GM19397 (cell line): ENCODE results near the gene VMP1.
A peak's percentile ranks its signal among the peaks of the same experiment; 100 is the strongest.

ENCODE experiments used
- ATAC-seq: cut with Tn5 transposase; IDR thresholded peaks from one replicate; pipeline ENCODE4 v1.9.1; 2021; ENCODE audit warnings: mild to moderate bottlenecking, moderate library complexity; ENCODE audit not compliant: unreplicated experiment

Gene VMP1

DNA sequence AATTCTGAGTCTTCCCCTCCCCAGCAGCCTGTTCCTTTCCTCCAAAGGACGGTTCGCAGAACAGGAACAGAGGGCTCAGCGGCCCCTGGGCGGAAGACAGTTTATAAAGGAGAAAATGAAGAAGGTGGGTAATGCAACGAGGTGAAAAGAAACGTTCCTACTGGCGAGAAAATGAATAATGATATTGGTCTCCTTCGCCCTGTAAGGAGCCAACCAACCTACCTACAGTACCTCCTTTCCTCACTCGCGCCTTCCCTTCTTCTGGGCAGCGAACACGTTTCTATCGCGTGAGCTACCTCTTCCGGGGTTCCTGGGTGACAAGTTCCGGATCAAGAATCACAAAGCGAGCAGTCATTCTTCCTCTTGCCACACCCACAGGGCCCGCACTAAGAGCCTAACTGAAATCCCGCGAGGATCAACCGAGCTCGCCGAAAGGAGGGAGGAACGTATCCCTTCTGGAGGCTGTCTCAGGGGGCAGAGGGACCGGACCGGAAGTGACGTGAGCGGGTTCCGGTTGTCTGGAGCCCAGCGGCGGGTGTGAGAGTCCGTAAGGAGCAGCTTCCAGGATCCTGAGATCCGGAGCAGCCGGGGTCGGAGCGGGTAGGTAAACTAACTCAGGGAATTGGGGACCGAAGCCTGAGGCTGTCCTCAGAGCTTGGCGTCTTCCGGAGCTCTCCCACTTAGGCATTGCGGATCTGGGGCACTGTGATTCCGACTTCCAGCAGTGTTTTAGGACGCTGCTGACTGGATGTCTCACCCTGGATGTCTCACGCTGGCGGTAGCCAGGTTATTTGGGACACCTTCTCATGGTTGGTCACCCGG is at the start of gene VMP1, which contains the start of gene PTRH2:
Gene VMP1, plus strand, starts transcription at position 506 of the 822 bp plus-strand sequence. CDS start 23,793 bp downstream, outside the sequence.
Gene PTRH2, minus strand, starts transcription at position 282 of the 822 bp plus-strand sequence. CDS start 9,452 bp downstream, outside the sequence.
- peak; percentile 96 for ATAC-seq

DNA sequence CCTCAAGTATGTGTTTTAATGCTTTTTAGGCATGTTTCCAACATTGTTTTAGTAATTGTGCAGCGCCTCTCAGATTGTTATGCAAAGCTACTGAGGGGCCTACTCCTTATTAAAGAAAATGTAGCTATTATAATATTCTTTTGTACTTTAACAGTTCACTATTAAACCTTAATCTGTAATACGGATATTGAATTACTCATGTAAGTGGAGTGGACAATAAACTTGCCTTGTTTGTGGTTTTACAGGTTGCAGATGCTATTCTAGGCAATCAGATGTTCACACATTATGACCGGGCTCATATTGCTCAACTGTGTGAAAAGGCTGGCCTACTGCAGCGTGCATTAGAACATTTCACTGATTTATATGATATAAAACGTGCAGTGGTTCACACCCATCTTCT is 41.2 kb upstream of the VMP1 start:
- no peak for ATAC-seq

DNA sequence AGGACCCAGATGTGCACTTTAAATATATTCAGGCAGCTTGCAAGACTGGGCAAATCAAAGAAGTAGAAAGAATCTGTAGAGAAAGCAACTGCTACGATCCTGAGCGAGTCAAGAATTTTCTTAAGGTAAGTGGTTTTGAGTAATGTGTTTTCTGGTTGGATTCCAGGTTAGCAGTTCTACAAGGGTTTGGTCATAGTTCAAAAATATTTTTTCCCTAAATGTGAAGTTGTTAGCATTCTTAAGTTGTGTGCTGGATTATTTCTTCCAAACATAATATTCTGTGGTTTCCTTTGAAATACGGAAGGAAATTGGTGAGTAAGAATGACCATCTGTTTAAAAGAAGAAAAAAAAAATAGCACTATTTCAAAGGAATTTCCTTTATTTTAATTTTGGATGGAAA is 38.6 kb upstream of the VMP1 start:
- ATAC-seq = no peak

DNA sequence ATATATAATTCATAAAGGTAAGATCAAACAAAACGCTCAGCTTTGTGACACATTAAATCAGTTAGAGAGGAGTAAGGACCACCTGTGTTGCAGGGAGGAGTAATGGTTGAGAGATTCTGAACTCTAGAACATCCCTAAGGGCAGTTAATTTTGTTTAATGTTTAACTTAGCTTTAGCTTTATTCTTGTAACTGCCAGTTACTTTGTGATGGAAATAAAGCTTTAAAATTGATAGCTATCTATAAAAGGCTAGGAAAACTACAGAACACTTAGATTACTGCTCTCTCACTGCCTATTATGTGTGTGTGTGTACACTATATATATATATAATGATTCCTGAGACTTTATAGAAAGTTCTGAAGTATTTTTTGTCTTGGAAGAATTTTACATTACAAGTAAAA is 38.0 kb upstream of the VMP1 start:
- no peak for ATAC-seq

DNA sequence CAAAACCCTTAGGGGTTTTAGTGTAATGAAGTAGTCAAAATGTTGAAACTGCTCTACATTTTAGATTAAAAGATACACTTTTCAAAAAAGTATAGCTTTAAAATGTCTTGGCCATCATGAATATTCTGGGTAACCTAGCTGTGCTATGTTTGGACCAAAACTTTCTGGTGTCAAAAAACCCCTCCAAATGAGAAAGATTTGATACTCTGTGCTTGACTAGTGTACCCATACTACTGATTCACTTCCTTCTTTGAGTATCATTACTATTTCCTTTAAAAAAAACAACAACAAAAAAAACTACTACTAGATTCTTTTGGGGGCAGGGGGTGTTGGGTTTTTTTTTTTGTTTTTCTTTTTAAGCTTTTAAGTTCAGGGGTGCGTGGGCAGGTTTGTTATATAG is 37.5 kb upstream of the VMP1 start:
- no peak for ATAC-seq

DNA sequence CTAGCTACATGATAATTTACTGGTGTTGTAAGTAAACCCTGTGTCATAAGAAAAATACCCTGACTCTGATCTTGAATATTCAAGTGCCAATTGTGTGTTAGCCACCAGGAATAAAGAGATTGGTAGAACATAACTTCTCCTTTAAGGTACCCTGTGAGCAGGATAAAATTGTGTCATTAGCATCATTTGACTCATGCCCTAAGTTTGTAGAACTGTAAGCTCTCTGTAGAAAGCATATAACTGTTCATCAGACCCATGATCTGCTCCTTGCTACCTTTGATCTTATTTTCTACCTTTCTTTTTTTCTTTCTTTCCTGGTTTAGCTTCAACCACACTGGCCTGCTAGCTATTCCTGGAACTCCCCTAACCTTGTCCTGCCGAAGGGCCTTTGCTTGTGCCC is 36.1 kb upstream of the VMP1 start:
- ATAC-seq = no peak

DNA sequence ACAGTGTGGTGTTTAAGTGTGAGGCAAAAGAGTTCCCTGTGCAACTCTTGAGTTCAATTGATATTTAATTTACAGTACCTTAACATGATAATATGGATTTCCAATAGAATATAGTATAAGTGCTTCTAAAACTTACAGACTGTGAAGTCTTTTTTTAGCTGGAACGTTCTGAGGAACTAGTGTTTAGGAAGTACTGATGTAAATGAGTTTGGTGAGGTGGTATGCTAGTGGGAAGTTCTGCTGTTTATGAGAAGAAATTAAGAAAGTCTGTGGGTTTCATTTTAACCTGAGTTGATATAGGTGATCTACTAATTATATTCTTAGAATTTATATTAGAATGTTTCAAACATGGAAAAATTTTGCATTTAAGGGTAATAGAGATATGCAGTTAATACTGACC is 32.2 kb upstream of the VMP1 start:
- no peak for ATAC-seq

DNA sequence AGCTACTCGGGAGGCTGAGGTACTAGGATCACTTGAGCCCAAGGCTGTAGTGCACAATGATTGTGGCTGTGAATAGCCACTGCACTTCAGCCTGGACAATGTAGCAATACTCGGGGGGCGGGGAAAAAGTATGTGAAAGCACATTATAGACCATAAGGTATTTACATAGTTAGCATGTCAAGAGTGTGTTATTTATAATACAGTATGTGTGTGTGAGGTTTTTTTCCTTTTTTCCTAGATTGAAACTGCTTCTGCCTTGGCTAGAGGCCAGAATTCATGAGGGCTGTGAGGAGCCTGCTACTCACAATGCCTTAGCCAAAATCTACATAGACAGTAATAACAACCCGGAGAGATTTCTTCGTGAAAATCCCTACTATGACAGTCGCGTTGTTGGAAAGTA is 30.7 kb upstream of the VMP1 start:
- no peak for ATAC-seq

DNA sequence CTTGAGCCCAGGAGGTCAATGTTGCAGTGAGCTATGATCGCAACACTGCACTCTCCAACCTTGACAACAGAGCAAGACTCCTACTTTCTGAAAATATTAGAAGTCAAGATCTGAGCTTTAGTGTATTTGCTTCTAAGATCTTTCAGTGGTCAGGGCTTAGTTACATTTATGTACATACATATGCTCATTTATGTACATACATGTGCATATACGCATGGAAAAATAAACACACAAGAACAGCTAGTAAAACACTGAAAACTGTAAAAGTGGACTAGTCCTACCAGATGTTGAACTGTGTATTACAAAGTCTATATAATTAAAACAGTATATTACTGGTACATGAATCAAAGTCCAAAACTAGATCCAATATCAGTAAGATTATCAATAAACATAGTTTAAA is 28.5 kb upstream of the VMP1 start:
- no peak for ATAC-seq

DNA sequence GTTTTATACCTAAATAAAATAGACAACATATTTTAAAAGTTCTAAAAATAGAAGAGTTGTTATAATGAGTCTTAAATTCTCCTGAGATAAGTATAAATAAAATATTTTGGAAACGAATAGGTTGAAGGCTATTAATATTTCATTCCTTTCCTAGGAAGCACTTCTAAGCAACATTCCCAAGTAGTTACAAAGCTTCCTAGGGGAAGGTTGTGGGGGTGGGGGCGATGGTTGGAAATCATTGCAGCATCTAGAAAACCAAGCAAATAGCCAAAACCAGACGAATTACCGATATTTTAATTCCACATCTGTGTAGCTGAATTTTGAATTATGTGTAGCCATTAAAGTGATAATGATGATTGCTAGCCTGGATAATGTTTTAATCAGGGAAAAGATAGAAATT is 27.1 kb upstream of the VMP1 start:
- ATAC-seq = no peak

DNA sequence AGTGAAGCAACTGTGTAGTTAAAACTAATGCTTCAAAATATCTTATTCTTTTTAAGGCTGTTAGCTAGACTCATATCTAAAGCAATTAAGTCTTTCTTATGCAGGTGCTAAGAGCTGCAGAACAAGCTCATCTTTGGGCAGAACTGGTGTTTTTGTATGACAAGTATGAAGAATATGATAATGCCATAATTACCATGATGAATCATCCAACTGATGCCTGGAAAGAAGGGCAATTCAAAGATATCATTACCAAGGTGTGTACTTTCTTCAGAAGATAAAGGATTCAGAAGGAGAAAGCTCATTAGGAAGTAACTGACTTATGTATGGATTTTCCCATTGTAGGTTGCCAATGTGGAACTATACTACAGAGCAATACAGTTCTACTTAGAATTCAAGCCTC is 24.2 kb upstream of the VMP1 start:
- ATAC-seq = no peak

DNA sequence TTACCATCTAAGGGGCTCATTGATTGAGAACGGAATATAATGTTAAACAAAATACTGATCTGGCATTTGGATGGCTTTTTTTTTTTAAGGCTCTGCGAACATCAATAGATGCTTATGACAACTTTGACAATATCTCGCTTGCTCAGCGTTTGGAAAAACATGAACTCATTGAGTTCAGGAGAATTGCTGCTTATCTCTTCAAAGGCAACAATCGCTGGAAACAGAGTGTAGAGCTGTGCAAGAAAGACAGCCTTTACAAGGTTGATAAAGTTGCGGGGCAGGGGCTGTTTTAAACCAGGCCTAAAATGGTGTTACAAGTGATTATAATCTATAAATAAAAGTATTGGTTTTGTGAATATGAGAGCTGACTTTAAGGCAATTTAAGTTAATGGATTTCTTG is 22.5 kb upstream of the VMP1 start:
- ATAC-seq = no peak

DNA sequence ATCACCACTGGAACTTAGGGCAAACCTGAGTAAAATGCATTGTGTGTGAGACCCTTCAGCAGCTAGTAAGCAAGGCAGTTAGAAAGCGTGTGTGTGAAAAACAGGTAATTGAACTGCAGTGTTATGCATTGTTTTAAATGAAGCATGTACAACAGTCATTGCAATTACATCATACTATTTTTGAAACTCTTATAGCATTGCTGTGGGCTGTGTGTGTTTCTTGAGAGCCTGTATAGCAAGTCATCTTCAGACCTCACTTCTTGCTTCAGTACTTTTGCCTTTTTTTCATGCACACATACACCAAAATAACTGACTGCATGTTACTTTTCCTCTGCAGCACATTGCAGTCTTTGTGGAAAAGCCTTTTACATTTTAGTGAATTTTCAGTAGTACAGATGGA is 19.4 kb upstream of the VMP1 start:
- ATAC-seq = no peak

DNA sequence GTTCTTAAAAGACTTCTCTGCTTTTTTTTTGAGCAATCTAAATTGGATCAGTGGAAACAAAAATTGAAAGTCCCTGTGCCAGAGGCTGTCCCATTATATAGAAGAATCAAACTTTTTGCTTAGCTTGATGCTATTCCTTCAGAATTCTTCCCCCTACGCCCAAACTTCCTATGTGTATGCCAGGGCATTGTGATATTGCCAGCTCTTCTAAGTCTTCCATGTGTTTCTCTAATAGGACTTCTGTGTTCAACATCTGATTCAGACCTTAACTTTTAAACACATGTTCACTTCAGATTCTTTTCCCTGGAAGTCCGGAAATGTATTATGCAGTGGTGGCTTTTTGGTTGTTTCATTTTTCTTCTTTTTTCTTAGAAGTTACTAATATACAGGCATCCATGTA is 19.0 kb upstream of the VMP1 start:
- ATAC-seq = no peak

DNA sequence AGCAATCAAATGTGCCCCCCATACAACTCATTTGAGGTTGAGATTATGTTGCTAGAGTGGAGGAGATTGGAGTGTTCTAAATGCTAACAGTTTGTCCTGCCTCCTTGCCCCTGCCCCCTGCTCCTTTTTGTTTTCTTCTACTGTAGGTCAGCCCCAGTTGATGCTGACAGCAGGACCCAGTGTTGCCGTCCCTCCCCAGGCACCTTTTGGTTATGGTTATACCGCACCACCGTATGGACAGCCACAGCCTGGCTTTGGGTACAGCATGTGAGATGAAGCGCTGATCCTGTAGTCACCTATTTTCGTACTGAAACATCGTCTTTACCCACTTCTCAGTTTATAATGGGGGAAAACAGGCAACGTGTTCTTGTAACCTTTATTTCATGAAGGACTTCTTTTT is 13.9 kb upstream of the VMP1 start:
- ATAC-seq = no peak

DNA sequence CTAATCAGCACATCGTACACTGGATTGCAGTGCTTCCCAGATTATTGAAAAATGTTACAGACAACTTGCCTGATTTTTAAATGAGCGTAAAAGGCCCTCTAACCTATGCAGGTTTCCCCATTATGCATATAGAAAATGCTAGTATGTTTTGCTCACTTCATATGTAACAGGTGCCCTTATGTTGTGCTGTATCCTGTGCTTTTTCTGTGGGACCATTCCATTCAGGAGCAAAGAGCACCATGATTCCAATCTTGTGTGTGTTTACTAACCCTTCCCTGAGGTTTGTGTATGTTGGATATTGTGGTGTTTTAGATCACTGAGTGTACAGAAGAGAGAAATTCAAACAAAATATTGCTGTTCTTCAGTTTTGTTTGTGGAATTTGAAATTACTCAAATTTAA is 13.1 kb upstream of the VMP1 start:
- ATAC-seq = no peak

DNA sequence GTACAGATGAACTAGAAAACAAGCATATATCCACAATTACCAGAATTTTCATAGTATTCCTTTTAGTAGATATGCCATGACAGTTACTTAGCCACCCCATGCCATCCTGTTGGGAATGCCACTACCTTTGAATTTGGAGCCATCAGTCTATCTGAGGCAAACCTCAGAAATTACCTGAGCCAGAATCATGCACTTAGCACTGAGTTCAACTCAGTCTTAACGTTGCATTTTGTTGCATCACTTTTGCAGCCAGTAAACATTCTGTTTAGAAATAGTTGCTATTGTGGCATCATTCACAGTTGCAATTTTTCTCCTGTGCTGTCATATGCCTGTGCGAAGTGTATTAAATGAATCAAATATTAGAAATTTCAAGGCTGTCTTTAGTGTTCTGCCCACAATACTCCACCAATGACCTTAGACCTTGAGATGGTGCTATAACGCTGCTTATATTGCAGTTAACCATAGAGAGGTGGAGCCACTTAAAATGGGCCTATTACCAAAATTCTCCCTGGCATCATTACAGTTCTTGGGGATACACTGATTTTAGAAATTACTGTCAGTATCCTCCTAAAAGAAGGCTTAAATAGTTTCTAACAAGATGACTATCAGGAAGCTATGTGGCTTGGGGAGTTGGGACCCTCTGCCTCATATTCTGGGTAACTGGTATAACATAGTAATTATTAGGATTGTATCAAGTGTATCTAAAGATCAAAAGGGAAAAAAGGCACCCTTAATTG is 11.3 kb upstream of the VMP1 start:
- ATAC-seq = no peak

DNA sequence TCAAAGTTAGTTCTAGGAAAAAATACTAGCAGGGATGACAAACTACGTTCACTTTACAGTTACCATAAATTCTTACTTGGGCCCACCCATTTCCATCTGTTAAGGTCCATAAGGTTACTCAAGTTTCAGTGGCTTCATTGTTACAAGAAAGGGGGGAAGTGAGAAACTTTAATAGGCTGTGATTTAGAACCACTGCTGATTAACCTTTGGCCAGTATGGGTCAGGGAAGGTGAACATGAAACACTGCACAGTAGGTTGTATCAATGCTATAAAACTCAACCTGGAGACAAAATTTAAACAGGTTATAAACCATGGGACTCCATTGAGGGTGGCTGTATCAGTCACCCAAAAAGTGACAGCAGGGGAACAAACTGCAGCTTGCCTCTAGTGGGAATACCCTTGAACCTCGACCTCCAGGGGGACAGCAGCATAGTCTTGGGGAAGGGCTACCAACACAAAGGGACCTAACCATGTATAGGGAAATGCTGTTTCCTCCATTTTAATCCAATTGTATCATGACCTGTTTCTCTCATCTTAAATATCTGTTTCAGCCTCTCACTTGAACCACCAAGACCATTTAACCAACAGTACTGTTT is 10.7 kb upstream of the VMP1 start:
- no peak for ATAC-seq

DNA sequence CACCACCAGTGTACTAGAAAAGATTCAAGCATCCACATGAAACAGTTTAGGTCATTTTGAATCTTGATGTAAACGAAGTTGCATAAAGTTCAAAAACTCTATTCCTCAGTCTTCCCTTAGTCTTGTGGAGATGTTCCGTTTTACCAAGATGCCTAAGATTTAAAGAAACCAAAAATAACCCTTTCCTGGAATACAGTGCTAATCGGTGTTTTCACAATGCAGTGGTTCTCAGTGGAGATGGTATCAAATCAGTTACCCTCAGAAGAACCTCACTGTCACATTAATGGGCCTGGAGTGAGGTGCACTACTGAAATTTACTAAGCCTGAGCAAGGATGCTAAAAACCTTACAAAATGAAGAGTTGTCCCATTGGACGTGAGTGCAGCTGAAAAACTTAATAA is 9.3 kb upstream of the VMP1 start:
- no peak for ATAC-seq

DNA sequence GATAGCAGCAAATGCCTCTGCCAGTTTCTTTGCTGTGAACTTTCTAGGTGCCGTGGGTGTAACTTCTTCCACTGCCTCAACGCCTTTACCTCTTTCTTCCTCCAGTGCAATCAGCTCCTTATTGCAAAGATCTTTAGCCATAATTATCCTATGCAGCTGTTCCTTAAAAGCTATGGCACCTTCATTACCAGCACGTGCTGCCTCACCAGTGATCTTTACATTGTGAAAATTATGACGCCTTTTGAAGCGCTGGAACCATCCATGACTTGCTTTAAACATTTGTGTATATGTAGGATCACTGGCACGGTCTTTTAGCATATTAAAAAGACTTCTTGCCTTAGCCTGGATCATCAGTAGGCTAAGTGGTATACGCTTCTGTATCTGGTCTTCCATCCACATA is 8.2 kb upstream of the VMP1 start:
- no peak for ATAC-seq

DNA sequence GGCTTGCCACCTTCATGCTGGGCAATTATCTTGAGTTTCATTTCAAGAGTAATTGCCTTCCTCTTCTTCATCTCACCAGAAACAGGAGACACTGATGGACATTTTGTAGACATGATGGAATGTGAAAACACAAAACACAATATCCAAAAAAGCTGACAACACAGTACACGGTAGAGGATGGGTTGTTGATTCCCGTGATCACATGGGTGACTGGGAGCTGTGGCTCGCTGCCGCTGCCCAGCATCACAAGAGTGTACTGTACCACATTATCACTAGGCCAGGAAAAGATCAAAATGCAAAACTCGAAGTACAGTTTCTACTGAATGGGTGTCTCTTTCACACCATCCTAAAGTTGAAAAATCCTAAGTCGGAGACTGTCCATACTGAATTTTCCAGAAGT is 7.7 kb upstream of the VMP1 start:
- ATAC-seq = no peak

DNA sequence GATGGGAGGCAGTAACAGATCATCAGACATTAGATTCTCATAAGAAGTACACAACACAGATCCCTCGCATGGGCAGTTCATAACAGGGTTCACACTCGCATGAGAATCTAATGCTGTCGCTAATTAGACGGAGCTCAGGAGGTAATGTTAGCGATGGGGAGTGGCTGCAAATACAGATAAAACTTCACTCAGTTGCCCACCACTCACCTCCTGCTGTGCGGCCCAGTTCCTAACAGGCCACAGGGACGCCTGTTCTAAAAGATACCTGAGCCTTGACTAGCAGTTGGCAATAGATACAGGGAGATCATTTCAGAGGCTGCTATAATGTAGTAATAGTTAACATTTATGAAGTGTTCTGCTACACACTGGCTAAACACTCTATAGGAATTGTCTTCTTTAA is 5.2 kb upstream of the VMP1 start:
- no peak for ATAC-seq
